OCI-LY1 (cell line): ENCODE measurements around the gene MORC3.

Experiments
- H2AFZ ChIP-seq: fragments of 200-600 bp; sonication (generic), shearing (Covaris generic); 2 replicates; pipeline ENCODE4 v1.6.0; 2014; ENCODE audit warnings: antibody characterized with exemption, mild to moderate bottlenecking, low read length
- H3F3A ChIP-seq: fragments of 200-600 bp; sonication (generic), shearing (Covaris generic); 2 replicates; pipeline ENCODE4 v1.6.0; 2014; ENCODE audit warnings: mild to moderate bottlenecking, antibody characterized with exemption, low read length, moderate library complexity; ENCODE audit not compliant: insufficient read depth
- H3K27ac ChIP-seq: fragments of 200-600 bp; sonication (generic); 2 replicates; pipeline ENCODE4 v1.5.1; 2014; ENCODE audit warnings: low read length, mixed run types, mild to moderate bottlenecking, low read depth; ENCODE audit not compliant: poor library complexity, severe bottlenecking
- H3K27me3 ChIP-seq: fragments of 200-600 bp; sonication (generic); 2 replicates; pipeline ENCODE4 v1.6.0; 2014; ENCODE audit warnings: antibody characterized with exemption, mild to moderate bottlenecking, low read length, moderate library complexity; ENCODE audit not compliant: insufficient read depth
- H3K36me3 ChIP-seq: fragments of 200-600 bp; sonication (generic); 2 replicates; pipeline ENCODE4 v1.6.1; 2014; ENCODE audit warnings: mild to moderate bottlenecking, antibody characterized with exemption, low read length, moderate library complexity, mixed read lengths; ENCODE audit not compliant: insufficient read depth
- H3K4me1 ChIP-seq: fragments of 200-600 bp; sonication (generic); 2 replicates; pipeline ENCODE4 v1.5.1; 2014; ENCODE audit warnings: mild to moderate bottlenecking, low read length, moderate library complexity; ENCODE audit not compliant: insufficient read depth, severe bottlenecking
- H3K4me2 ChIP-seq: fragments of 200-600 bp; sonication (generic), shearing (Covaris generic); 2 replicates; pipeline ENCODE4 v1.6.1; 2014; ENCODE audit warnings: low read length
- H3K4me3 ChIP-seq: fragments of 200-600 bp; sonication (generic); 2 replicates; pipeline ENCODE4 v1.5.1; 2014; ENCODE audit warnings: low read length, low read depth, mild to moderate bottlenecking, mixed read lengths; ENCODE audit not compliant: poor library complexity, severe bottlenecking
- H3K79me2 ChIP-seq: fragments of 200-600 bp; shearing (Covaris generic); 2 replicates; pipeline ENCODE4 v1.6.1; 2016; ENCODE audit warnings: mixed run types, low read length, mixed read lengths; ENCODE audit not compliant: insufficient read depth
- H3K9ac ChIP-seq: fragments of 200-600 bp; sonication (generic), shearing (Covaris generic); 2 replicates; pipeline ENCODE4 v1.6.1; 2014; ENCODE audit warnings: mild to moderate bottlenecking, low read length, mixed read lengths
- H3K9me2 ChIP-seq: fragments of 200-600 bp; sonication (generic), shearing (Covaris generic); 2 replicates; pipeline ENCODE4 v1.6.1; 2014; ENCODE audit warnings: low read depth, mild to moderate bottlenecking, low read length, mixed read lengths
- H3K9me3 ChIP-seq: fragments of 200-600 bp; shearing (Covaris generic); 2 replicates; pipeline ENCODE4 v1.6.1; 2014; ENCODE audit warnings: low read length, mixed read lengths
- H4K20me1 ChIP-seq: fragments of 200-600 bp; sonication (generic), shearing (Covaris generic); 2 replicates; pipeline ENCODE4 v1.6.0; 2016; ENCODE audit warnings: mild to moderate bottlenecking, low read length; ENCODE audit not compliant: insufficient read depth
- CTCF ChIP-seq: fragments of 200-600 bp; sonication (generic), shearing (Covaris generic); IDR thresholded peaks from 2 replicates; pipeline ENCODE4 v1.5.1; 2017; ENCODE audit warnings: mild to moderate bottlenecking, antibody characterized with exemption, low read length, moderate library complexity, mixed read lengths
- EZH2 ChIP-seq: fragments of 200-600 bp; sonication (generic), shearing (Covaris generic); IDR thresholded peaks from 2 replicates; pipeline ENCODE4 v1.8.0; 2017; ENCODE audit warnings: borderline replicate concordance, mixed run types, mild to moderate bottlenecking, antibody characterized with exemption, low read length, moderate library complexity, mixed read lengths

MORC3 gene

DNA sequence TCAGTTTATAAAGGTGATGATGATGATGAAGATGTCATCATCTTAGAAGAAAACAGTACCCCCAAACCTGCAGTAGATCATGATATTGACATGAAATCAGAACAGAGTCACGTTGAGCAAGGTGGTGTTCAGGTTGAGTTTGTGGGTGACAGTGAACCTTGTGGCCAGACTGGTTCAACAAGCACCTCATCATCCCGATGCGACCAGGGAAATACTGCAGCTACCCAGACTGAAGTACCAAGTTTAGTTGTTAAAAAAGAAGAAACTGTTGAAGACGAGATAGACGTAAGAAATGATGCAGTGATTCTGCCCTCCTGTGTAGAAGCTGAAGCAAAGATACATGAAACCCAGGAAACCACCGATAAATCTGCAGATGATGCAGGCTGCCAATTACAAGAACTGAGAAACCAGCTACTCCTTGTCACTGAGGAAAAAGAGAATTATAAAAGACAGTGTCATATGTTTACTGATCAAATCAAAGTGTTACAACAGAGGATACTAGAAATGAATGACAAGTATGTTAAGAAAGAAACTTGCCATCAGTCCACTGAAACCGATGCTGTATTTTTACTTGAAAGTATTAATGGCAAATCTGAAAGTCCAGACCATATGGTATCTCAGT is 49.2 kb downstream of the MORC3 start:
- no peak overlapping the region for H3K4me2 ChIP-seq
- H3K36me3 ChIP-seq: peaks cover 95% of the 10 kb centered on the region
- no peaks in the 10 kb centered on the region for H3K79me2 ChIP-seq
- no peaks in the 10 kb centered on the region for H3K9me2 ChIP-seq
- H3K27me3 ChIP-seq: no peaks in the 10 kb centered on the region
- no peak for TF ChIP-seq EZH2
- H3K27ac ChIP-seq: no peak overlapping the region
- H3K9ac ChIP-seq: no peak overlapping the region
- no peaks in the 10 kb centered on the region for H3K4me1 ChIP-seq
- no peaks in the 10 kb centered on the region for H3F3A ChIP-seq
- no peaks in the 10 kb centered on the region for H4K20me1 ChIP-seq
- no peak overlapping the region for H2AFZ ChIP-seq
- no peak overlapping the region for H3K4me3 ChIP-seq
- no peaks in the 10 kb centered on the region for H3K9me3 ChIP-seq

GRCh38 chr21:36375994-36376393 is 56.0 kb downstream of the MORC3 start:
- Histone ChIP-seq H3K27me3 (no peaks in the 10 kb centered on the region), H3K36me3 (peaks cover 68% of the 10 kb centered on the region), H3K9ac (no peak overlapping the region), H3F3A (no peaks in the 10 kb centered on the region), H2AFZ (no peak overlapping the region), H3K79me2 (no peaks in the 10 kb centered on the region), H3K9me2 (no peaks in the 10 kb centered on the region), H3K4me2 (no peak overlapping the region), H3K27ac (no peak overlapping the region), H3K4me1 (no peaks in the 10 kb centered on the region), H3K9me3 (no peaks in the 10 kb centered on the region), H3K4me3 (no peak overlapping the region), H4K20me1 (no peaks in the 10 kb centered on the region)
- TF ChIP-seq CTCF: no peak
- no peak for TF ChIP-seq EZH2

GRCh38 chr21:36377391-36377842 is 57.4 kb downstream of the MORC3 start:
- no peaks in the 10 kb centered on the region for H4K20me1 ChIP-seq
- H3K36me3 ChIP-seq: peaks cover 53% of the 10 kb centered on the region

More at GRCh38 chr21:36377391-36377842, 57.4 kb downstream of the MORC3 start:
- Histone ChIP-seq H3K9me3 (no peaks in the 10 kb centered on the region), H3K9me2 (no peaks in the 10 kb centered on the region), H3K4me3 (no peak overlapping the region), H3K79me2 (no peaks in the 10 kb centered on the region), H3K4me2 (no peak overlapping the region), H2AFZ (no peak overlapping the region), H3K9ac (no peak overlapping the region), H3K27ac (no peak overlapping the region), H3K27me3 (no peaks in the 10 kb centered on the region), H3K4me1 (no peaks in the 10 kb centered on the region), H3F3A (no peaks in the 10 kb centered on the region)
- TF ChIP-seq EZH2: no peak
- TF ChIP-seq CTCF: no peak
